ENCODE data around the gene PSMG1. TPM values are rescaled to one million over a fixed set of nuclear protein-coding genes. Genes with fewer than 3 reads are reported as not detected.
A peak's percentile ranks its signal among the peaks of the same experiment; 100 is the strongest.

Gene PSMG1
- total RNA-seq, 1 donor from 2014 or later = 17.4 TPM

DNA sequence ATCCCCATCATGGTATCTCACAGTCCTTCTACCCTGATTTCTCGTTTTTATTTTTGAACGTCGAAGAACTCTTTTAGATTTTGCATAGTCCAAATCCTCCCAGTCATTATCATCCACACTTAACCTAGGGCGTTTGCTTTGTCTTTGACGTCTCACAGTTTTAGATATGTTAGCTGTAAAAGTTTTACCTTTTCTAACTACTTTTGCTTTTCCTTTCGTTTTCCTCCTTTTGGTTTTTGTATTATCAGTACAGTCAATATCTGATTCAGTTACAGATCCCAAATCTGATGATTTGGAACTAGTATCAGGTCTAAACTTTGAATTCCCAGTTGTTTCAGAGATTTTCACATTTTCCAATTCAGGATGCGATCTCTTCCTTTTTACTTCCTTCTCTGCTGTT, 13.1 kb upstream of the PSMG1 start:
- intact Hi-C loops (cut with DNase I) = no loop called here
- DNase-seq = no peak
- no peak for ATAC-seq (ENCODE audit: poor library complexity)

GRCh38 chr21:39193380-39193779, 10.1 kb upstream of the PSMG1 start:
- DNase-seq (no peak), ATAC-seq (ENCODE audit: poor library complexity) (no peak)
- intact Hi-C loops (cut with DNase I) = no loop called here

DNA sequence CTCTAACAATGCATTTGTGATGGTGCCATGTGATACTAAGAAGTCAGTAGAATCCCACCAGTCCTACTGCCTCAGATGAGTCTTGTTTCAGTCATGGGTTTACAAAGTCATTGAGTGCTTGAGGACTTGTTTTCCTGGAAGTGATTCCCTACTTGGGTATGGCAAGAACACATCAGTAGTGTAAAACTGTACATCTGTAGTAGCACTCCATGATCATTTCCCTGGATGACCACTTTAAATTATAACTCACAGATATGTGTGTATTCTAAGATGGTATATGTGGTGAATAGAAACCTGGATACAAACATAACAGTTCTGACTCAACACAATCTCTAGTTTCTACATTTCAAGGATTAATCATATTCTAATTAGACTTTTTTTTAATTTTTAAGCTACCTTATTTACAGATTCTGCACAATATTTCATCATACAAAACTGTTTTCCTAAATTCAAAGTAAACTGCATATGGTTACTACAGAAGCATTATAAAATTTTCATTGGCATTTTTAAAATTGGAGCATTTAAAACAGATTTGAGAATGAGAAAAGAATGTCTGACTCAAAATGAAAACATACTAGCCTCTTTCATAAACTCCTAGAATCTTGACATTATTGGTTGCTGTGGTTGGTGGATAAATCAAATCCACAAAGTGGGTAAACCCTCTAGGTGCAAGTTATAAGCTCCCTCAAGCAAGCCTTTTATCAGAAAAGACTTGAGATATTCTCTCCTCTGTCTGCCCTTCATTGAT, 6.8 kb upstream of the PSMG1 start:
- DNase-seq (no peak), ATAC-seq (ENCODE audit: poor library complexity) (no peak)
- intact Hi-C loops (cut with DNase I) = no loop called here

DNA sequence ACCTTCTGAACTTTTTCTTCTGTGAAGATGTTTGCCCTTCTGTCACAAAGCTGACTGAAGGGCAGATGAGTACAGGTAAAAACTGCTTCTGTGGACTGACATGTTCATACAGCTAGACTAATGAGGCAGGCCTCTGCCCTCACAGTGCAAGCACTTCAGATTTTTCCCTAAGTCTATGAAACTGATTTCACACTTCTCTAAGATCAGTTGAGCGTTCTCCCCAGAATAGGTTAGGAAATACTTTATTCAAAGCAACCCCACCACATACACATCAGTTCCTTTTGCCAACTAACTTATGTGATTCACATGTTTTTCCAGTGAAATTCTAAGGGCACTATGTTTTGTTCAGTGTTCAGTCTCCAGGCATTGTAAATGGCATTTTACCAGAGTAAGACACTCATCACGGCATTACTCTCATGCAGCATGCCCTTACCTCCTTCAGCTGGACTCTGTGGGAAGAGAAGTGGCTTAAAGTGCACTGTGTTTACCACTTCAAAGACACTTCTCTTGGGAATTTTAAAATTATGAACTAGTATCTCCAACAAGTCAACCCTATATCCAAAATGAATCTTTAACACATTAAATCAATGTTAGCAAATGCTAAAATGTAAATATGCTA, 5.4 kb upstream of the PSMG1 start:
- intact Hi-C loops (cut with DNase I) = no loop called here
- ATAC-seq (ENCODE audit: poor library complexity) = no peak
- DNase-seq = no peak

DNA sequence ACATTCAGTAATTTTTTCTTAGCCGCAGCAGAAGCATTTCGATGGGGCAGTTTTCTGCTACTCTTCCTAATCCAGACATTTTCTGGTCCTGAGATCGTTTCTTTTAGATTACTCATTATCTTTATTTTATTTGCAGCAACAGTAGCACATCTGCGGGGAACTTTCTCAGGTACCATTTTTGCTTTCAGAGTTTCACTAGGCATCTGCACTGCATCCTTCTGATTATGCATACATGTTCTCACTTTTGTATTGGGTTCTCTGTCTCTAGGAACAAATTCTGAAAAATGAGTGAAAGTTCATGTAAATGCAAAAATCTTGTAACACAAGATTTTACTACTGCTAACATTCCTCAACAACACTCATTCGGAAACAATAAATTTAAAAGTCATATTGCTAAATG, 3.9 kb upstream of the PSMG1 start:
- intact Hi-C loops (cut with DNase I) = no loop called here
- ATAC-seq (ENCODE audit: poor library complexity) (no peak), DNase-seq (no peak)

GRCh38 chr21:39186676-39187075, 3.4 kb upstream of the PSMG1 start:
- ATAC-seq (ENCODE audit: poor library complexity) (no peak), DNase-seq (no peak)
- intact Hi-C loops (cut with DNase I) = no loop called here

GRCh38 chr21:39185157-39185556, 1.9 kb upstream of the PSMG1 start:
- intact Hi-C loops (cut with DNase I) = no loop called here

GRCh38 chr21:39184050-39184980, 1.1 kb upstream of the PSMG1 start:
- DNase-seq = no peak
- ATAC-seq (ENCODE audit: poor library complexity) = no peak
- intact Hi-C loops (cut with DNase I) = no loop called here

More at GRCh38 chr21:39185157-39185556, 1.9 kb upstream of the PSMG1 start:
- ATAC-seq (ENCODE audit: poor library complexity) = no peak
- no peak for DNase-seq

DNA sequence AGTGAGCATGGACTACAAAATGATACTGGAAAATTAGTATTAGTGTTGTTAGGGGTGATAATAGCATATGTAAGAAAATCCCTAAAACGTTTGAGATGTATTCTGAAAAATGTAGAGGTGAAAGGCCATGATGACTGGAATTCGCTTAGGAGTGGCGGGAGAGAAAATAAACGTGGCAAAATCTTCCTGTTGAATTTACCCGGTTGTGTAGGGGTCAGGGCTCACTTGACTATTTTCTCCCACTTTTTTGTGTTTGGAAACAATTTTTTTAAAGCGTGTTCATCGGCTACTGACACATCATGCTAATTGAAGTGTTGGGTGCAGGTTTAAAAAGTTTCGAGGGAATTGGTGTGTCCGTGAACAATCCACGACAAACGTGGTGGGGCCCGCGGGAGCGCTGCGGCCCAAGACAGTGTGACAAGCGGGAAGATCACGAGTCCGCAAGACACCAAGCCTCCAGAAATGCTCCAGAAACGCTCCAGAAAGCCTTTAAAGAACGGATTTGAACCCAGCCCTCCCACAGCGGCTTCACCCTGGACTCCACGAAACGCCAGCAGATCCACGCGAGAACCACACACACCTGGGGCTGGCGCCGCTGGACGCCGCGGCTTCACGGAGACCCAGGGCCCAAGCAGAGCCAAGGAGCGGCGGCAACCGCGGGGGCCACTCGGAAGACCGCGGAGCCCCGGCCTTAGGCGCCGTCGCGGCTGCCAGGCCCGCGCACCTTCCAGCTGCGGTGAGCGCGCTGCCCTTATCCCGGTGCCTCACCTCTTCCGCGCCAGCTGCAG, 573 bp downstream of the PSMG1 start:
- intact Hi-C loops (cut with DNase I) = no loop called here
- ATAC-seq (ENCODE audit: poor library complexity) = peak; percentile 12

GRCh38 chr21:39182016-39182415, 1.2 kb downstream of the PSMG1 start:
- no peak for ATAC-seq (ENCODE audit: poor library complexity)
- intact Hi-C loops (cut with DNase I) = no loop called here

More for the DNA sequence above, 573 bp downstream of the PSMG1 start:
- no peak for DNase-seq

GRCh38 chr21:39181205-39181818, 1.9 kb downstream of the PSMG1 start:
- intact Hi-C loops (cut with DNase I) = no loop called here
- ATAC-seq (ENCODE audit: poor library complexity) (no peak), DNase-seq (no peak)

More at GRCh38 chr21:39182016-39182415, 1.2 kb downstream of the PSMG1 start:
- DNase-seq = no peak

GRCh38 chr21:39180429-39181019, 2.7 kb downstream of the PSMG1 start:
- no peak for ATAC-seq (ENCODE audit: poor library complexity)
- intact Hi-C loops (cut with DNase I) = no loop called here
- DNase-seq = no peak

GRCh38 chr21:39178421-39178820, 4.8 kb downstream of the PSMG1 start:
- DNase-seq = no peak
- ATAC-seq (ENCODE audit: poor library complexity) = no peak
- intact Hi-C loops (cut with DNase I) = no loop called here

- DNase-seq (no peak), ATAC-seq (ENCODE audit: poor library complexity) (no peak)
- intact Hi-C loops (cut with DNase I) = no loop called here
Observed at GRCh38 chr21:39176271-39176709, 7.0 kb downstream of the PSMG1 start.

DNA sequence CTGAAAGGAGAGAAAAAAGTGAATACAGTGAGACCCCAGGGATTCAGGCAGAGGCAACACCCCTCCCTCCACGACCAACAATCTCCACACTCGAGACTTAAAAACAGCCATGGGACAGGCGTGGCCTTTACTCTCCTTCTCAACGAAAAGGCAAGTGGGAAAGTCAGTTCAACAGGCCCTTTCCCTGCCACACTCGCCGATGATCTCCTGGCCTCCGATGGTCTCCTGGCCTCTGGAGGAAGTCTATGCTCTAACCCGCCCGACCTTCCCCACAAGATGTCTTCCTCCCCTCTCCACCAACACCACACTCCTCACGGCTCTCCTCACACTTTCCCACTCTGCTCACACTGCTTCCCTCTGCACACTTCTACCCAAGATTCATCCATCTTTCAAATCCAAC, 7.6 kb downstream of the PSMG1 start:
- no peak for ATAC-seq (ENCODE audit: poor library complexity)
- intact Hi-C loops (cut with DNase I) = no loop called here

GRCh38 chr21:39175154-39175553, 8.1 kb downstream of the PSMG1 start:
- no peak for DNase-seq
- ATAC-seq (ENCODE audit: poor library complexity) = no peak
- intact Hi-C loops (cut with DNase I) = no loop called here

More for the DNA sequence above, 7.6 kb downstream of the PSMG1 start:
- DNase-seq = no peak

GRCh38 chr21:39173716-39174680, 9.3 kb downstream of the PSMG1 start:
- no peak for ATAC-seq (ENCODE audit: poor library complexity)
- intact Hi-C loops (cut with DNase I) = no loop called here

More at GRCh38 chr21:39173716-39174680, 9.3 kb downstream of the PSMG1 start:
- no peak for DNase-seq
